Measurements from ENCODE around the gene KIT.

The KIT gene

GRCh38 chr4:54743562-54743961 lies 85.8 kb downstream of the KIT start:
- no peak for DNase-seq (ENCODE audit: low read depth, low spot score)

GRCh38 chr4:54744487-54744886 lies 86.7 kb downstream of the KIT start:
- no peak for DNase-seq (ENCODE audit: low read depth, low spot score)

- no peak for DNase-seq (ENCODE audit: low read depth, low spot score)
Observed at GRCh38 chr4:54745031-54745770, 87.4 kb downstream of the KIT start.

- no peak for DNase-seq (ENCODE audit: low read depth, low spot score)
Observed at GRCh38 chr4:54746218-54746617, 88.5 kb downstream of the KIT start.

- no peak for DNase-seq (ENCODE audit: low read depth, low spot score)
Observed at GRCh38 chr4:54750341-54750740, 92.6 kb downstream of the KIT start.

- no peak for DNase-seq (ENCODE audit: low read depth, low spot score)
Observed at GRCh38 chr4:54754394-54754793, 96.6 kb downstream of the KIT start.

- no peak for DNase-seq (ENCODE audit: low read depth, low spot score)
Observed at GRCh38 chr4:54764476-54764875, 106.7 kb downstream of the KIT start.

- DNase-seq (ENCODE audit: low read depth, low spot score), result no peak
Observed at GRCh38 chr4:54767376-54767775, 109.6 kb downstream of the KIT start.

GRCh38 chr4:54773022-54773421 lies 115.3 kb downstream of the KIT start:
- DNase-seq (ENCODE audit: low read depth, low spot score), result no peak

- no peak for DNase-seq (ENCODE audit: low read depth, low spot score)
Observed at GRCh38 chr4:54779036-54779435, 121.3 kb downstream of the KIT start.

GRCh38 chr4:54779476-54780148 lies 121.9 kb downstream of the KIT start:
- no peak for DNase-seq (ENCODE audit: low read depth, low spot score)

GRCh38 chr4:54780149-54780495 lies 122.4 kb downstream of the KIT start:
- no peak for DNase-seq (ENCODE audit: low read depth, low spot score)

- no peak for DNase-seq (ENCODE audit: low read depth, low spot score)
Observed at GRCh38 chr4:54781756-54782155, 124.0 kb downstream of the KIT start.

- DNase-seq (ENCODE audit: low read depth, low spot score), result no peak
Observed at GRCh38 chr4:54783402-54784110, 125.8 kb downstream of the KIT start.

- peak; percentile 58 for DNase-seq (ENCODE audit: low read depth, low spot score)
Observed at GRCh38 chr4:54784161-54784671, 126.5 kb downstream of the KIT start.

All from brain pericyte (primary cell).